Upper lobe of left lung (tissue), 4 donors: Measurements from ENCODE around the gene PODXL2.

Source experiments
- CTCF ChIP-seq, 6 experiments: fragments of 450-650 bp in 4 of 6; fragments of 200-600 bp in 2 of 6; sonication (generic) in 2 of 6; IDR thresholded peaks; one replicate each; pipeline ENCODE4 v1.5.1; 2016 to 2019; ENCODE audit warnings: antibody characterized with exemption in 6 of 6
- EP300 ChIP-seq, 4 donors: sonication (generic); formaldehyde crosslinking; IDR thresholded peaks; one replicate each; pipeline ENCODE4 v1.5.1; 2017; ENCODE audit warnings: antibody characterized with exemption in 4 of 4, control low read depth in 2 of 4
- POLR2A ChIP-seq, 4 donors: fragments of 450-650 bp; IDR thresholded peaks; one replicate each; pipeline ENCODE4 v1.5.1; 2016 to 2017; ENCODE audit warnings: antibody characterized with exemption in 4 of 4, mild to moderate bottlenecking in 2 of 4
- POLR2AphosphoS5 ChIP-seq, 2 donors: sonication (generic); formaldehyde crosslinking; IDR thresholded peaks; one replicate each; pipeline ENCODE4 v1.5.1; 2017; ENCODE audit warnings: antibody characterized with exemption in 2 of 2

- TF ChIP-seq EP300 (IDR thresholded peaks at IDR 0.05), result no peak
- no peak for TF ChIP-seq CTCF (IDR thresholded peaks at IDR 0.05)
- TF ChIP-seq POLR2A (IDR thresholded peaks at IDR 0.05), result no peak
- TF ChIP-seq POLR2AphosphoS5 (IDR thresholded peaks at IDR 0.05), result no peak
These were observed 10.4 kb downstream of the PODXL2 start for GRCh38 chr3:127639173-127640041.
